H9 (cell line): ENCODE measurements around the gene XRN2. TPM values are rescaled to one million over a fixed set of nuclear protein-coding genes. Genes with fewer than 3 reads are reported as not detected.

ENCODE experiments used
- DNase-seq: peaks from one replicate; pipeline ENCODE4 v3.0.0-alpha.2; 2017
- H2AFZ ChIP-seq: one replicate; pipeline ENCODE4 v1.6.1; 2013; ENCODE audit warnings: mild to moderate bottlenecking, low read length, control low read depth, moderate library complexity
- H2AK5ac ChIP-seq: 2 replicates; pipeline ENCODE4 v1.6.1; 2013; ENCODE audit warnings: low read length, control low read depth, mixed read lengths; ENCODE audit not compliant: insufficient read length
- H2BK120ac ChIP-seq: one replicate; pipeline ENCODE4 v1.6.1; 2013; ENCODE audit warnings: low read depth, mild to moderate bottlenecking, low read length, control low read depth, inconsistent platforms; ENCODE audit not compliant: poor library complexity, severe bottlenecking
- H2BK12ac ChIP-seq: 2 replicates; pipeline ENCODE4 v1.6.1; 2013; ENCODE audit warnings: low read length, control low read depth, mixed read lengths, low read depth; ENCODE audit not compliant: insufficient read length
- H2BK15ac ChIP-seq: 2 replicates; pipeline ENCODE4 v1.6.1; 2013; ENCODE audit warnings: low read depth, low read length, control low read depth
- H2BK20ac ChIP-seq: one replicate; pipeline ENCODE4 v1.6.1; 2013; ENCODE audit warnings: low read depth, mild to moderate bottlenecking, low read length, control low read depth, inconsistent platforms; ENCODE audit not compliant: poor library complexity, severe bottlenecking
- H2BK5ac ChIP-seq: 2 replicates; pipeline ENCODE4 v1.6.1; 2013; ENCODE audit warnings: low read length, control low read depth, mixed read lengths; ENCODE audit not compliant: insufficient read length
- H3K14ac ChIP-seq: 2 replicates; pipeline ENCODE4 v1.6.1; 2013; ENCODE audit warnings: low read length, control low read depth; ENCODE audit not compliant: insufficient read depth
- H3K18ac ChIP-seq: 2 replicates; pipeline ENCODE4 v1.6.1; 2013; ENCODE audit warnings: low read depth, mild to moderate bottlenecking, mixed read lengths, low read length, control low read depth; ENCODE audit not compliant: insufficient read length
- H3K23ac ChIP-seq: 2 replicates; pipeline ENCODE4 v1.6.1; 2013; ENCODE audit warnings: low read length, control low read depth, mixed read lengths, low read depth; ENCODE audit not compliant: insufficient read length
- H3K23me2 ChIP-seq: 2 replicates; pipeline ENCODE4 v1.6.1; 2013; ENCODE audit warnings: low read depth, mild to moderate bottlenecking, mixed read lengths, low read length, control low read depth; ENCODE audit not compliant: insufficient read length, poor library complexity, severe bottlenecking
- H3K27ac ChIP-seq: 2 replicates; pipeline ENCODE4 v1.5.1; 2013; ENCODE audit warnings: low read length, control low read depth, mixed read lengths, low read depth; ENCODE audit not compliant: insufficient read length
- H3K27me3 ChIP-seq: 2 replicates; pipeline ENCODE4 v1.6.1; 2013; ENCODE audit warnings: low read length, control low read depth, inconsistent platforms; ENCODE audit not compliant: insufficient read depth
- H3K4ac ChIP-seq: 2 replicates; pipeline ENCODE4 v1.6.1; 2013; ENCODE audit warnings: low read depth, mild to moderate bottlenecking, control low read depth, inconsistent platforms, low read length, moderate library complexity
- H3K4me1 ChIP-seq: 2 replicates; pipeline ENCODE4 v1.6.1; 2013; ENCODE audit warnings: low read length, control low read depth, inconsistent platforms; ENCODE audit not compliant: insufficient read depth
- H3K4me2 ChIP-seq: 2 replicates; pipeline ENCODE4 v1.6.1; 2013; ENCODE audit warnings: low read length, control low read depth, mixed read lengths; ENCODE audit not compliant: insufficient read length, insufficient read depth
- H3K56ac ChIP-seq: 2 replicates; pipeline ENCODE4 v1.6.1; 2013; ENCODE audit warnings: low read depth, mild to moderate bottlenecking, mixed read lengths, low read length, control low read depth; ENCODE audit not compliant: insufficient read length
- H3K79me1 ChIP-seq: 2 replicates; pipeline ENCODE4 v1.6.1; 2013; ENCODE audit warnings: low read depth, mild to moderate bottlenecking, moderate library complexity, low read length, control low read depth, inconsistent platforms; ENCODE audit not compliant: insufficient read depth, poor library complexity, severe bottlenecking
- H3K79me2 ChIP-seq: 2 replicates; pipeline ENCODE4 v1.6.1; 2013; ENCODE audit warnings: low read length, control low read depth, inconsistent platforms; ENCODE audit not compliant: insufficient read depth
- H3K9ac ChIP-seq: 2 replicates; pipeline ENCODE4 v1.6.1; 2013; ENCODE audit warnings: low read length, control low read depth, mixed read lengths; ENCODE audit not compliant: insufficient read length; ENCODE audit errors: extremely low read depth
- H3K9me3 ChIP-seq: one replicate; pipeline ENCODE4 v1.6.1; 2013; ENCODE audit warnings: low read depth, low read length, inconsistent platforms; ENCODE audit not compliant: control insufficient read depth
- H3T11ph ChIP-seq: one replicate; pipeline ENCODE4 v1.6.1; 2013; ENCODE audit warnings: mild to moderate bottlenecking, low read length, control low read depth, inconsistent platforms
- H4K20me1 ChIP-seq: one replicate; pipeline ENCODE4 v1.6.1; 2013; ENCODE audit not compliant: control insufficient read depth, insufficient read length, insufficient read depth
- H4K5ac ChIP-seq: 2 replicates; pipeline ENCODE4 v1.6.1; 2013; ENCODE audit warnings: low read depth, mild to moderate bottlenecking, mixed read lengths, low read length, control low read depth; ENCODE audit not compliant: insufficient read length
- H4K8ac ChIP-seq: replicated peaks from 2 replicates; pipeline ENCODE4 v1.6.1; 2013; ENCODE audit warnings: low read length, control low read depth, mixed read lengths, low read depth; ENCODE audit not compliant: insufficient read length
- H4K91ac ChIP-seq: 2 replicates; pipeline ENCODE4 v1.6.1; 2013; ENCODE audit warnings: low read depth, mild to moderate bottlenecking, moderate library complexity, mixed read lengths, low read length, control low read depth; ENCODE audit not compliant: insufficient read length
- H3K27ac Mint-ChIP-seq, 3 experiments: 2 replicates in 2 of 3; 3 replicates in 1 of 3; pipeline ENCODE4 v1.8.0; 2020 to 2021; ENCODE audit warnings: mixed read lengths in 3 of 3, mild to moderate bottlenecking in 1 of 3, moderate library complexity in 1 of 3
- H3K27me3 Mint-ChIP-seq: 2 replicates; pipeline ENCODE4 v1.8.0; 2021; ENCODE audit warnings: low read depth, mild to moderate bottlenecking, moderate library complexity, mixed read lengths
- H3K36me3 Mint-ChIP-seq, 3 experiments: 2 replicates in 2 of 3; 3 replicates in 1 of 3; pipeline ENCODE4 v1.8.0; 2020 to 2021; ENCODE audit warnings: low read depth in 3 of 3, mixed read lengths in 3 of 3; ENCODE audit not compliant: insufficient read depth in 1 of 3
- H3K4me1 Mint-ChIP-seq, 2 experiments: 2 replicates each; pipeline ENCODE4 v1.8.0; 2020; ENCODE audit warnings: mixed read lengths in 2 of 2
- H3K4me3 Mint-ChIP-seq, 2 experiments: 2 replicates in 1 of 2; 3 replicates in 1 of 2; pipeline ENCODE4 v1.8.0; 2020 to 2021; ENCODE audit warnings: mild to moderate bottlenecking in 2 of 2, mixed read lengths in 2 of 2, moderate library complexity in 1 of 2
- H3K9me3 Mint-ChIP-seq, 2 experiments: 2 replicates in 1 of 2; 3 replicates in 1 of 2; pipeline ENCODE4 v1.8.0; 2020; ENCODE audit warnings: mild to moderate bottlenecking in 2 of 2, mixed read lengths in 2 of 2, moderate library complexity in 1 of 2
- CTCF ChIP-seq: fragments of 200-600 bp; sonication (generic); conservative IDR thresholded peaks from 3 replicates; pipeline ENCODE4 v1.8.0; 2021; ENCODE audit warnings: antibody characterized with exemption, mild to moderate bottlenecking
- WGBS: extraction: QIAGEN DNeasy Blood & Tissue Kit; methylation state at CpG from one replicate; pipeline ENCODE4 v1.1.7; 2013; ENCODE audit warnings: missing lambda C conversion rate, low lambda C conversion rate, mixed read lengths; ENCODE audit not compliant: insufficient read length; ENCODE audit errors: extremely low coverage; 5-methylcytosine and 5-hydroxymethylcytosine counted together
- total RNA-seq: library from RNA; stranded (reverse); gene quantifications from 2 replicates; pipeline ENCODE4 v1.2.1, GENCODE V29; 2021

The XRN2 gene
- total RNA-seq, 1 experiment from 2014 or later, result 96.7 TPM

GRCh38 chr20:21309678-21310467 is 6.7 kb downstream of the XRN2 start:
- Histone ChIP-seq H3K79me2 (peaks cover 61% of the 10 kb centered on the region), H3K4ac (no peak overlapping the region), H2BK12ac (no peak overlapping the region), H3K23ac (no peak overlapping the region), H3K27me3 (no peaks in the 10 kb centered on the region), H3K27ac (no peak overlapping the region), H2BK5ac (no peak overlapping the region), H3K18ac (no peak overlapping the region), H4K8ac (no peak overlapping the region), H3K9me3 (no peaks in the 10 kb centered on the region), H3K4me1 (0 out of 2 replicates have a peak, but pooled peaks cover 3% of the 10 kb centered on the region), H2BK120ac (no peak overlapping the region), H3T11ph (no peak overlapping the region), H3K14ac (no peak overlapping the region), H4K91ac (no peak overlapping the region), H2AFZ (no peak overlapping the region), H2BK20ac (no peak overlapping the region), H4K5ac (no peak overlapping the region), H3K79me1 (no peaks in the 10 kb centered on the region), H3K56ac (no peak overlapping the region), H2AK5ac (no peak overlapping the region), H3K9ac (no peak overlapping the region), H3K23me2 (no peaks in the 10 kb centered on the region), H2BK15ac (no peak overlapping the region), H3K4me2 (no peak overlapping the region), H4K20me1 (no peaks in the 10 kb centered on the region)
- WGBS, result no CpG with 5 or more reads among the region's 2 CpGs
- Mint-ChIP-seq H3K27me3 (no peaks in the 10 kb centered on the region), H3K4me1 (peaks cover 39 to 44% of the 10 kb centered on the region in 2 experiments), H3K36me3 (peaks cover 11 to 20% (median 14%) of the 10 kb centered on the region in 3 experiments), H3K4me3 (peak overlapping the region in 1 of 2 experiments; percentile 20; a peak in 1 of 5 replicates), H3K27ac (peak overlapping the region in 2 of 3 experiments; percentile 19 to 40; a peak in 2 of 7 replicates), H3K9me3 (no peaks in the 10 kb centered on the region)
- DNase-seq, result no peak
- no peak for TF ChIP-seq CTCF
